SHP77 (cell line): ENCODE data around the gene DUT.
"Not testable (repeated sequence)": the region's sequence is repeated elsewhere in the genome, so short reads cannot be mapped to it uniquely, and the experiment has no call there.

ENCODE experiments used
- DNase-seq, 2 experiments: peaks; one replicate each; lab custom pipeline; 2025; lab: John Stamatoyannopoulos, UW

DUT gene

DNA sequence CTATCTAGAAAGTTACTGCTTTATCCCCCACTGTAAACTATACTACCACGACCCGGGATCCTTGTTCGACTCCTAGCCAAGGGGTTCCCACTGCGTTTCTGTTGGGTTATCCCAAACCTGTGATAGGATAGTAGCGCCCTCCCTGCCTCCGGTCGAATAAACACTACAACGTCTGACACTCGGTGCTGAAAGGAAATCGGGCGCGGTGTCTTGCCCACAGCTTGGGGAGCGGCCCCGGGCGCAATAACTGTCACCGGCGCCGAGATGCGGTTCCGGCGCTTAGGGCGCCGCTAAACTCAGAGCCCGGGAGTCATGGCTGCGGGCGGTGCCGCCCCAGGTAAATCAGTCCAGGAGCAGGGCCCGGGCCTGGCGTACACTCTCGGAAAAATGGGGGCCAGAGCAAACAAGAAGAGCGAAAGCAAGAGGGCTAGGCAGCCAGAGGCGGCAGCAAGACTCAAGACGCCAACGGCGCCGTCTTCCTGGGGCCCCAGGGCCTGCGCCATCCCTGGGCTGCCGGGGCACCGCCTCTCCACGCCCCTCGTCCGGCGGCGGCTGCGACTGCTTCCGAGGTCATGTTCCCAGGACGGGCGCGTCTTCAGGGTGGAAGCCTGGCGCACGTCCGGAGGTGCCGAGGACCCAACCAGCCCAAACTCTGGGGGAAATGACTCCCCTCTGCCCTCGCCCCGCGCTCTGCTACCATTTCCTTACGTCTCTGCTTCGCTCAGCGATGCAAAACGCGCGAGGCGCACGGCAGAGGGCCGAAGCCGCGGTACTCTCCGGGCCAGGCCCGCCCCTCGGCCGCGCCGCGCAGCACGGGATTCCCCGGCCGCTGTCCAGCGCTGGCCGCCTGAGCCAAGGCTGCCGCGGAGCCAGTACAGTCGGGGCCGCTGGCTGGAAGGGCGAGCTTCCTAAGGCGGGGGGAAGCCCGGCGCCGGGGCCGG, at the start of gene DUT:
Gene DUT, plus strand, starts transcription at position 575 of the 941 bp plus-strand sequence. Its CDS starts 87 bp downstream, at position 662.
- DNase-seq = peak; percentile 29 to 58

- no peak for DNase-seq
These were observed 49.6 kb upstream of the DUT start for GRCh38 chr15:48281674-48282073.

- DNase-seq = no peak
These were observed 49.0 kb upstream of the DUT start for GRCh38 chr15:48282216-48282615.

DNA sequence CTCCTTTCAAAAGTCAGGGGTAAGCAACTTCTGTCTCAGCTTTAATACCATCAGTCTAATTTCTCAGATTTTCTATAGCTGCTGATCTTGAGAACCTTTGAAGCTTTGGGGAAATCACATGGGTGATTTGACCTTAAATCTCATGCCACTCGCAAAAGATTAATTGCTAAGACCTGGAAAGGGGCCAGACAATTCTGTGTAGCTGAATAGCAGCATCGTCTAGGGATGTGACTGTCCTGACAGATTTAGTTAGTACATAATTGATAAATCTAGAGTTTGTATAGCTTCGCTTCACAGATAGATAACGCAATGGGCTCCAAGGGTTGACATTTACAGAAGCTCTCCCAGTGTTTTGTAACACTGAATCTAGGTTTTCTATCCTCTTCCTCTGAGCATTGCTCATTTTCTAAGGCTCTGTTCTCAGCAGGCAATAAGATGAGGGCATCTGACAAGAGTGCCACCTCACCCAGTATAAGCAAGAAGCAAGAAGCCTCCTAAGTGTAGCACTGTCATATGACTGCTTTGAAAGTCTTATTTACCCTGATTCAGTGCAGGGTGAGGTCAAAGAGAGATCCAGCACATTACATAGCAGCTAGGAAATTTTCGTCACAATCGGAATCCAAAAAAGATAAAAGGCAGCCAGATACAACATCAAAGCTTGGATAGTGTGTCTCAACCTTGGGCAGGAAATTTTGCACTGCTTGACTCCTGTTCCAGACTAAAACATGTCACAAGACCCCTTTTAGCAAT, 47.7 kb upstream of the DUT start:
- no peak for DNase-seq

DNA sequence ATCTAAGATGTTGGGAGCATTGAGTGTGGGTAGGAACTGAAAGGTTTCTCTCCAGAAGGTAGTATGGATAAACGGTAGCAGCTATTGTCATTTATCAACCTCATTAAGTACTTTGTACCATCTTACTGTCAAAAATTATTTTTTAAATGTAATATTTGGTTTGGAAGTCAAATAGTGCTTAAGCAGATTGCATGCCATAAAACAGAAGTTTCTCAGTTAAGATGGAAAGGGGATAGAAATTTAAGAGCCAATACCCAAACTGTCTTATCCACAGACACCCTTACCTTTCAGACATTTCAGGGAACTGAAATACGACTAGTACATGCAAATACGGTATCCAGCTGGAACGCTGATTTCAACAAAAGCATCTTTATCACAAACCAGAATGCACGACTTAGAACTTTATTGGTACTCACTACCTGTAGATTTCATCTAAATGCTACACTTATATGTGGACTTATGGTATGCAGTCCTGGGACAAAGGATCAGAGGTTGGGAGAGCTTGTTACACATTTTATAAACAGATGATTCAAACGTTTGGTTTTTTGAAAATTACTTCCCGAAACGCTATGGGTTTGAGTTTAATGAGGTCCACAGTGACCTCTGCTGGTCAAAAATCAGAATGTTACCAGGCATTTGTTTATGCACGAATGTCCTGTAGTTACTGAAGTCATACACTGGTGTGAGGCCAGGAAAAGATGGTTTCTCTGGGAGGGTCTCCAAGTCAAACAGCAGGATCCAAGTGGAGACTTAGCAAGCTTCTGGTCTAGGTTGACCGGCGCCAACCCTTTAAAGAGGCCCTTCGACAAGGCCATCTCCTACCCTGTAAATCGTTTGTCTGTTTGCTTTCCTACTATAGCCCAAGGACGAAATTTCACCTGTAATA, 45.7 kb upstream of the DUT start:
- DNase-seq = peak; percentile 61

- no peak for DNase-seq
These were observed 41.6 kb upstream of the DUT start for GRCh38 chr15:48289628-48290027.

- DNase-seq = no peak
These were observed 38.8 kb upstream of the DUT start for GRCh38 chr15:48292458-48292857.

DNA sequence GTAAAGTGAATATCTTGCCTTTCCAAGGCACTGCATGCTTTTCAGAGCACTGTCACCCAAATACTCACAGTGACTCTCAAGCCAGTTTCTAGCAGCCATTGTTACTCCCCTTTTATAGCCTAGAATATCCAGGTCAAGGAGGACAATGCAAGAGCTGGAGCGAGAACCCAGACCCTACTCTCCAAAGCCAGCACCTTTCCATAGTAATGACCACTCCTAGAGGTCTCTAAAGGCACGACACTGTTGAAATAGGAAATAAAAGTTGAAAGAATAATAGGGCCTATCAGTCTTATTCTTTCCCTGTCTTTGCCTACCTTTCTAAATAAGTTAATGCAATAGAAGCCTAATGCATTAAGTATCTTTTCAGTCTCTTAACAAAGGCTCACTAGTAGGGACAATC, 33.6 kb upstream of the DUT start:
- DNase-seq = no peak

DNA sequence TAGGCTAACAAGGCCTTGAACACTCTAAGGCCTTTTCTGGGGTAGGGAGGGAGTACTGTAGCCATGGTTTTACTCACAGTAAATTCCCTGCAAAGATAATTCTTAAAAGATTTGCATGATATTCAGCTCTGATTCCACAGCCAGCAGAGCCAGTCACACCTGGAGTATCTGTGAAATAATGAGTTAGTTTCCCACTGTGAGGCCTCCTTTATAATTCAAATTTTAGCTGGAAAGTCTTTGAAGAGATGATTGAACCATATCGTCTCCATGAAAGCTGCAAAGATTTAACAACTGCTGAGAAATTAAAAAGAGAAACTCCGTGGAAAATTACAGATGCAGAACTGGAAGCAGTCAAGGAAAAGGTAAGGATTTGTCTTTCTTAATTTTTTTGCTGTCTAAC, 32.3 kb upstream of the DUT start:
- DNase-seq = no peak

DNA sequence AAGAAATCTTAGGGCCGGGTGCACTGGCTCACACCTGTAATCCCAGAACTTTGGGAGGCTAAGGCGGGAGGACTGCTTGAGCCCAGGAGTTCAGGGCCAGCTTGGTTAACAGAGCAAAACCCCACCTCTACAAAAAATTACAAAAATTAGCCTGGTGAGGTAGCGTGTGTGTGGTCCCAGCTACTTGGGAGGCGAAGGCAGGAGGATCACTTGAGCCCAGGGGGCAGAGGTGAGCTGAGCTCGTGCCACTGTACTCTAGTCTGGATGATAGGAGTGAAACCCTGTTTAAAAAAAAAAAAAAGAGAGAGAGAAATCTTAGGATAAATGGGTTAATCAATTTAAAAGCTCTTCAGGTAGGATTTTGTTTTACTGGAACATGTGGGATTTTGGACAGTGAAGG, 31.2 kb upstream of the DUT start:
- no peak for DNase-seq

GRCh38 chr15:48304398-48304797, 26.8 kb upstream of the DUT start:
- DNase-seq = no peak

DNA sequence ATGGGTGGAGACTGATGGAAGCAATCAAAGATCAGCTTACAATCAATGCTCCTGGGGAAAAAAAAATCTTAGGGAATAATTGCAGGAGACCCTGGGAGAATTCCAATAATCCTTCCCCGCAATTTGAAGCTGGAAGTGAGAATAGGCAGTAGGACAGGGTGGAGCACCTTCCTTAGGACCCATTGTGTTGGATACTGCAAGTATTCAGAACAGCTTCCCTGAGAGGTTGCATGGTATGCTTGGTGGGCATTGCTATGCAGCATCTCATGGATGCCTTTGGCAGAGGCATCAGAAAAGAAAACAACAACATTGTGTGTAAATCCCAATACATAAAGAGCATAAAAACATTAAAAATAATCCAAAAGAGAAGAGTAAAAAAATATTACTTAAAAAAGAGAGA, 24.6 kb upstream of the DUT start:
- no peak for DNase-seq

DNA sequence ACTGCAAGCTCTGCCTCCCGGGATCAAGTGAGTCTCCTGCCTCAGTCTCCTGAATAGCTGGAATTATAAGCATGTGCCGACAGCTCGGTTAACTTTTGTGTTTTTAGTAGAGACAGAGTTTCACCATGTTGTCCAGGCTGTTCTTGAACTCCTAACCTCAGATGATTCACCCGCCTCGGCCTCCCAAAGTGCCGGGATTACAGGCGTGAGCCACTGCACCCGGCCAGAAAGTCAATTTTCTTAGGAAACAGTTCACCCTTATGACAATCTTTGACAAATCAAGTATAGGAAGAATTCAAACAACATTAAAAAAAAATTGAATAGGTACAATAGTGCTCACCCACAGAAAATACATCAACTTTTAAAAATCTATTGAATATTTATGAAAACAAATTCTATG, 23.6 kb upstream of the DUT start:
- DNase-seq = no peak

DNA sequence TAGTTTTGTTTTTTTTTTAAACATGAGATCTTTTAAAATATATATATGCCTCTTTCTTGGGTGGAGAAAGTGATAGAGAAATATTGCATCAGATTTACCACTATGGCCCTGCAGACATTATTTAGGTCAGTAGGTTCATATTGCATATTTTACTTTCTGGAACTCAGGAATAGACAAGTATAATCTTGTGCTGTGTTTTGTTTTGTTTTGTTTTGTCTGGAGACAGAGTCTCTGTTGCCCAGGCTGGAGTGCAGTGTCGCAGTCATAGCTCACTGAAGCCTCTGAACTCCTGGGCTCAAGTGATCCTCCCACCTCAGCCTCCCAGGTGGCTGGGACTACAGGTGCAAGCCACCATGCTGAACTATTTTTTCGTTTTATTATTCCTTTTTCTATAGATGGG, 21.5 kb upstream of the DUT start:
- no peak for DNase-seq

- DNase-seq = no peak
These were observed 18.0 kb upstream of the DUT start for GRCh38 chr15:48313216-48313615.

GRCh38 chr15:48315041-48315440, 16.2 kb upstream of the DUT start:
- DNase-seq = no peak

DNA sequence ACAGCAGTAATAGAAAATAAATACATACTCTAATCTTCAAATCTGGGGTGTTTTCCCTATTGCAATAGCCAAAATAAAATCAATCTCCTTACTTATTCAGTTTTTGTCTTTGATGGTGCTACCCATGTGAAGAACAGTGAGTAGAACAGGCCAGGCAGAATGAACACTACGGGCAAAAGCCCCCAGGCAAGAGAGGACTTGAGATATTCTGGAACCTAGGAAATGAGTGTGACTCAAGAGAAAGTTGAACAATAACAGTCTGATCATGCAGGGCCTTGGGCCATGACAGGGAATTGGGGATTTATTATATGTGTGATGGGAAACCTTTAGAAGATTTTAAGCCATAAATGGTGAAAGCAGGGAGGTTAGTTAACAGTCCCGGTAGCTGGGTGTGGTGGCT, 14.0 kb upstream of the DUT start:
- DNase-seq = no peak

- no peak for DNase-seq
These were observed 13.1 kb upstream of the DUT start for GRCh38 chr15:48318131-48318530.

DNA sequence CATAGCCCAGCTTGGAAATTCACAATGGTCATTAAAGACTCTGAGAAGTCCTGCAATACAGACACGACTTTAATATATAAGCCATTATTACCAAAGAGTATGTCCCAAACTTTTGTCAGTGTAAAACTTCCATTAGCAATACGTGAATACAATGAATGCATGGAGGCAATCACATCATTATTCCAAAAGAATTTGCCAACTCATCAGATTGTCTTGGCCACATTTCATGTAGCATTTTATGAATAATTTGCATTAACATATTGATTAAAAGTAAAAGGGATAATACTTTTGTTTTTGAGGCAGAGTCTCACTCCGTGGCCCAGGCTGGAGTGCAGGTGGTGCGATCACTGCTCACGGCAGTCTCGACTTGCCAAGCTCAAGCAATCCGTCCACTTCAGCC, 7.9 kb upstream of the DUT start:
- DNase-seq = no peak

DNA sequence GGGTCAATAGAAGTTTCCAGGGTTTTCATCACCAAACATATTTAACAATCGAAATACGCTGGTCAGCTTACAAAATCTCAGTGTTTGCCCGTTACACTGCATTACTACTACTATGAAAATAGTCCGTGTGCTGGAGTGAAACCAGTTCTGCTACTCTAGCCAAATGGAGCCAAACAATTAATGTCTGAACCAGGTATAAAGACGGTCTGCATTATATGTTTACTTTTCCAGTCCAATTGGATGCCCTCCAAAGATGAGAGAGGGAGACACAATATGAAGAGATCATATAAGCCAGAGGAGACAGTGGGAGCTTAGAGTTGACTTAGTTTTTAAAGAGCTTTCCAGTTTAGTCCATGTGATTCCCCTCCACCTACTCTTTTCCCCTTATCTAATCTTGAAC, 6.3 kb upstream of the DUT start:
- DNase-seq = no peak

DNA sequence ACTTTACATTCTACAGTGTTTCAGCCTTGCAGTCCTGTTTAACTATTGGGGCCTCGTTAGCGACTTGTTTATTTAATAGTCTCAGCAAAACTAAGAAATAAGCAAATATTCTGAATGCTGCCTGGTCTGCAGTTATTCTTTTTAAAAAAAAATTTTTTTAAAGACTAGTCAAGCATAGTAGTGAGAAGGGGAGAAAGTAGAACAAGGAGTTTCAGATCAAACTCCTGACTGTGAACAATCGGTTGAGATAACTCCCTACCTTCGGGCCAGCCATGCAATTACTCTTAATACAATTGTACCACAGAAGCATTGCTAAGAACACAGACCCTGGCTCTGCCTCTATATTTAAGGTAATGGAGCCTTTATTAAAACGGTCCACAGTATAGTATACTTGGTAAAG, 5.8 kb upstream of the DUT start:
- DNase-seq = no peak

DNA sequence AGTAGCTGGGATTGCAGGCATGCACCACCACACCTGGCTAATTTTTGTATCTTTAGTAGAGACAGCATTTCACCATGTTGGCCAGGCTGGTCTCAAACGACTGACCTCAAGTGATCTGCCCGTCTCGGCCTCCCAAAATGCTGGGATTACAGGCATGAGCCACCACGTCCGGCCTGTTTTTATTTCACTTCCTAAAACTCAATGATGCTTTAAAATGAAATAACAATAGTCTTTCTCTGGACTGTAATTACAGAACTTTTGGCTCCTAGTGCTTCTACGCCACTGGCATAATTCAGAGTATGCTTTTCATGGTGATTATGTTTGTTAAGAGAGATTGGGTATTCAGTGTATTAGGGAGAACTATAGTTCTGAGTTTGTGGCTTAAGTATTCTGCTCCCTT, 5.0 kb upstream of the DUT start:
- DNase-seq = not testable (repeated sequence)
